Testis (tissue), 3 donors: ENCODE data around the gene RETN. TPM values are rescaled to one million over a fixed set of nuclear protein-coding genes. Genes with fewer than 3 reads are reported as not detected.

ENCODE experiments used
- DNase-seq: peaks from one replicate; pipeline ENCODE4 v3.0.0-alpha.2; 2019
- H3K27ac ChIP-seq, 2 donors: fragments of 200-600 bp; sonication (generic); one replicate each; pipeline ENCODE4 v1.5.1; 2019
- H3K27me3 ChIP-seq: fragments of 200-600 bp; sonication (generic); one replicate; pipeline ENCODE4 v1.5.1; 2019
- H3K36me3 ChIP-seq: fragments of 200-600 bp; sonication (generic); one replicate; pipeline ENCODE4 v1.5.1; 2017; ENCODE audit warnings: low read depth; ENCODE audit errors: missing control alignments
- H3K4me1 ChIP-seq: fragments of 200-600 bp; sonication (generic); one replicate; pipeline ENCODE4 v1.5.1; 2019
- H3K4me3 ChIP-seq, 2 donors: fragments of 200-600 bp; sonication (generic); one replicate each; pipeline ENCODE4 v1.5.1; 2017 to 2019
- H3K9me3 ChIP-seq: fragments of 200-600 bp; sonication (generic); one replicate; pipeline ENCODE4 v1.5.1; 2017
- POLR2A ChIP-seq: fragments of 450-650 bp; IDR thresholded peaks from one replicate; pipeline ENCODE4 v1.6.1; 2017; ENCODE audit warnings: antibody characterized with exemption, mild to moderate bottlenecking, moderate library complexity
- WGBS, 2 donors: methylation state at CpG; one replicate each; pipeline ENCODE4 v1.1.5; 2018; 5-methylcytosine and 5-hydroxymethylcytosine counted together
- intact Hi-C: fragments of 100-400 bp; cut with DNase I; formaldehyde crosslinking; loops from one replicate; pipeline ENCODE4 v1.15.1; 2023; ENCODE audit warnings: low total_unique reads
- polyA plus RNA-seq: library from polyadenylated mRNA; stranded (reverse); fragments of 350-450 nt; fragmentation: Illumina TruSeq; extraction: RNeasy Lipid Tissue Mini Kit (QIAGEN cat#74804); gene quantifications from one replicate; pipeline ENCODE4 v1.2.3, GENCODE V29; 2014; ENCODE audit warnings: low read depth, low replicate concordance; ENCODE audit not compliant: insufficient read depth
- total RNA-seq, 2 donors: library from RNA; depleted of rRNA; stranded (reverse); fragments of >200 nt; gene quantifications; one replicate each; pipeline ENCODE4 v1.2.3, GENCODE V29; 2016
- TF ChIP-seq, protein P1 (sequence below), 3 experiments: fragments of 450-650 bp in 2 of 3; fragments of 200-600 bp in 1 of 3; sonication (generic) in 1 of 3; IDR thresholded peaks; one replicate each; pipeline ENCODE4 v1.5.1; 2016 to 2019; ENCODE audit warnings: antibody characterized with exemption in 3 of 3, mild to moderate bottlenecking in 2 of 3, moderate library complexity in 1 of 3

Gene RETN
- total and polyA plus RNA-seq, 3 donors from 2014 or later = 1.9 TPM; not detected in 2

GRCh38 chr19:7709932-7710460, 41.1 kb downstream of the RETN start:
- WGBS, 2 donors = 75 to 80% methylated on average over 7 to 10 of the region's 10 CpGs
- TF ChIP-seq, protein P1, sequence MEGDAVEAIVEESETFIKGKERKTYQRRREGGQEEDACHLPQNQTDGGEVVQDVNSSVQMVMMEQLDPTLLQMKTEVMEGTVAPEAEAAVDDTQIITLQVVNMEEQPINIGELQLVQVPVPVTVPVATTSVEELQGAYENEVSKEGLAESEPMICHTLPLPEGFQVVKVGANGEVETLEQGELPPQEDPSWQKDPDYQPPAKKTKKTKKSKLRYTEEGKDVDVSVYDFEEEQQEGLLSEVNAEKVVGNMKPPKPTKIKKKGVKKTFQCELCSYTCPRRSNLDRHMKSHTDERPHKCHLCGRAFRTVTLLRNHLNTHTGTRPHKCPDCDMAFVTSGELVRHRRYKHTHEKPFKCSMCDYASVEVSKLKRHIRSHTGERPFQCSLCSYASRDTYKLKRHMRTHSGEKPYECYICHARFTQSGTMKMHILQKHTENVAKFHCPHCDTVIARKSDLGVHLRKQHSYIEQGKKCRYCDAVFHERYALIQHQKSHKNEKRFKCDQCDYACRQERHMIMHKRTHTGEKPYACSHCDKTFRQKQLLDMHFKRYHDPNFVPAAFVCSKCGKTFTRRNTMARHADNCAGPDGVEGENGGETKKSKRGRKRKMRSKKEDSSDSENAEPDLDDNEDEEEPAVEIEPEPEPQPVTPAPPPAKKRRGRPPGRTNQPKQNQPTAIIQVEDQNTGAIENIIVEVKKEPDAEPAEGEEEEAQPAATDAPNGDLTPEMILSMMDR (IDR thresholded peaks at IDR 0.05) = no peak
- TF ChIP-seq POLR2A = no peak
- no peak overlapping the region for H3K27ac ChIP-seq
- no peaks in the 10 kb centered on the region for H3K4me1 ChIP-seq
- no peaks in the 10 kb centered on the region for H3K9me3 ChIP-seq
- no peak for DNase-seq
- H3K4me3 ChIP-seq = no peak overlapping the region
- no peaks in the 10 kb centered on the region for H3K27me3 ChIP-seq
- H3K36me3 ChIP-seq = no peaks in the 10 kb centered on the region
- intact Hi-C loops = no loop called here

GRCh38 chr19:7710616-7711015, 41.8 kb downstream of the RETN start:
- no peak for DNase-seq

GRCh38 chr19:7715671-7716070, 46.8 kb downstream of the RETN start:
- no peak overlapping the region for H3K27ac ChIP-seq
- WGBS, 2 donors = 80 to 94% methylated on average over 1 of the region's 1 CpG
- no peak for DNase-seq
- H3K9me3 ChIP-seq = no peaks in the 10 kb centered on the region
- no peaks in the 10 kb centered on the region for H3K4me1 ChIP-seq
- TF ChIP-seq, protein P1 (IDR thresholded peaks at IDR 0.05) = no peak
- TF ChIP-seq POLR2A = no peak
- intact Hi-C loops = no loop called here
- no peak overlapping the region for H3K4me3 ChIP-seq
- H3K27me3 ChIP-seq = no peaks in the 10 kb centered on the region
- no peaks in the 10 kb centered on the region for H3K36me3 ChIP-seq

More at GRCh38 chr19:7710616-7711015, 41.8 kb downstream of the RETN start:
- Histone ChIP-seq H3K4me3 (no peak overlapping the region), H3K4me1 (no peaks in the 10 kb centered on the region), H3K9me3 (no peaks in the 10 kb centered on the region), H3K36me3 (no peaks in the 10 kb centered on the region), H3K27ac (no peak overlapping the region), H3K27me3 (no peaks in the 10 kb centered on the region)
- TF ChIP-seq POLR2A = no peak
- 80 to 83% methylated on average over 5 of the region's 5 CpGs for WGBS, 2 donors
- intact Hi-C loops = no loop called here

DNA sequence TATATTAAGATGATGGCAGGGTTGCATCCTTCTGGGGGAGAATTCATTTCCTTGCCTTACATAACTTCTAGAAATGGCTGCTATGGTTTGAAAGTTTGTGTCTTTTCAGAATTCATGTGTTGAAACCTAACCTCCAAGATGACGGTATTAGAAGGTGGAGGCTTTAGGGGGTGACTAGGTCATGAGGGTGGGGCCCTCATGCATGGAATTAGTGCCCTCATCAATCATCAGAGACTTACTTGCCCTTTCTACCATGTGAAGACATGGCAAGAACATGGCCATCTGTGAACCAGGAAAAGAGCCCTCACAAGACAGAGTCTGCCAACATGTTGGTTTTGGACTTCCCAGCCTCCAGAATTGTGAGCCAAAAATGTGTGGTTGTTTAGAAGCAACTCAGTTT, 47.9 kb downstream of the RETN start:
- no peaks in the 10 kb centered on the region for H3K36me3 ChIP-seq
- TF ChIP-seq POLR2A = no peak
- TF ChIP-seq, protein P1 (IDR thresholded peaks at IDR 0.05) = no peak
- H3K4me3 ChIP-seq = no peak overlapping the region
- H3K9me3 ChIP-seq = no peaks in the 10 kb centered on the region
- intact Hi-C loops = no loop called here
- no peak overlapping the region for H3K27ac ChIP-seq
- WGBS, 2 donors = 89 to 92% methylated on average over 1 of the region's 1 CpG
- no peaks in the 10 kb centered on the region for H3K4me1 ChIP-seq
- H3K27me3 ChIP-seq = no peaks in the 10 kb centered on the region
- no peak for DNase-seq

GRCh38 chr19:7718668-7719067, 49.8 kb downstream of the RETN start:
- H3K36me3 ChIP-seq = no peaks in the 10 kb centered on the region
- H3K27ac ChIP-seq = no peak overlapping the region
- no peaks in the 10 kb centered on the region for H3K27me3 ChIP-seq
- DNase-seq = no peak
- no peak for TF ChIP-seq POLR2A
- TF ChIP-seq, protein P1 (IDR thresholded peaks at IDR 0.05) = no peak
- H3K9me3 ChIP-seq = no peaks in the 10 kb centered on the region
- no peak overlapping the region for H3K4me3 ChIP-seq
- no peaks in the 10 kb centered on the region for H3K4me1 ChIP-seq
- intact Hi-C loops = no loop called here
- WGBS, 2 donors = 65 to 71% methylated on average over 8 of the region's 8 CpGs

Other genes with a start within 250 kb of the RETN start
- gene PEX11G, start 180.0 kb upstream of the RETN start, total RNA-seq = 10 to 100 TPM; 12.3 to 20.9 TPM
- 26.0 TPM for gene PEX11G, start 180.0 kb upstream of the RETN start, polyA plus RNA-seq
- gene ZNF358, start 152.9 kb upstream of the RETN start, total RNA-seq = 10 to 100 TPM; 28.7 to 35.9 TPM
- 21.0 TPM for gene ZNF358, start 152.9 kb upstream of the RETN start, polyA plus RNA-seq
- gene MCOLN1, start 146.4 kb upstream of the RETN start, total RNA-seq = 10 to 100 TPM; 17.7 to 26.9 TPM
- gene MCOLN1, start 146.4 kb upstream of the RETN start, polyA plus RNA-seq = 15.2 TPM
- gene PNPLA6, start 133.3 kb upstream of the RETN start, total RNA-seq = 100 to 1,000 TPM; 109 to 143 TPM
- gene PNPLA6, start 133.3 kb upstream of the RETN start, polyA plus RNA-seq = 153 TPM
- gene CAMSAP3, start 73.2 kb upstream of the RETN start, total RNA-seq = 100 to 1,000 TPM in 1 of 2 donors, 10 to 100 TPM in 1; 64.7 to 104 TPM
- gene CAMSAP3, start 73.2 kb upstream of the RETN start, polyA plus RNA-seq = 32.4 TPM
- gene XAB2, start 39.5 kb upstream of the RETN start, total RNA-seq = 100 to 1,000 TPM in 1 of 2 donors, 10 to 100 TPM in 1; 97.2 to 128 TPM
- 90.3 TPM for gene XAB2, start 39.5 kb upstream of the RETN start, polyA plus RNA-seq
- gene PET100, start 39.3 kb upstream of the RETN start, total RNA-seq = 10 to 100 TPM; 25.3 to 26.9 TPM
- 64.0 TPM for gene PET100, start 39.3 kb upstream of the RETN start, polyA plus RNA-seq
- 100 to 1,000 TPM in 1 of 2 donors, 10 to 100 TPM in 1; 38.2 to 130 TPM for gene PCP2, start 35.3 kb upstream of the RETN start, total RNA-seq
- gene PCP2, start 35.3 kb upstream of the RETN start, polyA plus RNA-seq = 164 TPM
- gene STXBP2, start 31.9 kb upstream of the RETN start, total RNA-seq = 100 to 1,000 TPM; 155 to 156 TPM
- gene STXBP2, start 31.9 kb upstream of the RETN start, polyA plus RNA-seq = 135 TPM
- not detected for gene MCEMP1, start 8.0 kb downstream of the RETN start, total RNA-seq
- not detected for gene MCEMP1, start 8.0 kb downstream of the RETN start, polyA plus RNA-seq
- gene TRAPPC5, start 11.8 kb downstream of the RETN start, total RNA-seq = 100 to 1,000 TPM; 194 to 226 TPM
- gene TRAPPC5, start 11.8 kb downstream of the RETN start, polyA plus RNA-seq = 214 TPM
- gene FCER2, start 33.1 kb downstream of the RETN start, total RNA-seq = under 1 TPM; 0.79 to 0.87 TPM
- 1.1 TPM for gene FCER2, start 33.1 kb downstream of the RETN start, polyA plus RNA-seq
- gene CLEC4G, start 63.1 kb downstream of the RETN start, total RNA-seq = 1 to 10 TPM in 1 of 2 donors, not detected in 1; 1.2 TPM
- 0.71 TPM for gene CLEC4G, start 63.1 kb downstream of the RETN start, polyA plus RNA-seq
- gene CD209, start 78.5 kb downstream of the RETN start, total RNA-seq = under 1 TPM; 0.55 to 0.74 TPM
- gene CD209, start 78.5 kb downstream of the RETN start, polyA plus RNA-seq = 5.0 TPM
- 10 to 100 TPM in 1 of 2 donors, 1 to 10 TPM in 1; 9.4 to 14.9 TPM for gene CLEC4M, start 94.2 kb downstream of the RETN start, total RNA-seq
- gene CLEC4M, start 94.2 kb downstream of the RETN start, polyA plus RNA-seq = 14.5 TPM
- gene EVI5L, start 161.2 kb downstream of the RETN start, total RNA-seq = 10 to 100 TPM; 45.8 to 68.9 TPM
- gene EVI5L, start 161.2 kb downstream of the RETN start, polyA plus RNA-seq = 69.3 TPM
- gene PRR36, start 205.3 kb downstream of the RETN start, total RNA-seq = 1 to 10 TPM; 2.9 to 3.3 TPM
- 0.50 TPM for gene PRR36, start 205.3 kb downstream of the RETN start, polyA plus RNA-seq
- gene LRRC8E, start 219.5 kb downstream of the RETN start, total RNA-seq = 1 to 10 TPM in 1 of 2 donors, under 1 TPM in 1; 0.79 to 1.4 TPM
- gene LRRC8E, start 219.5 kb downstream of the RETN start, polyA plus RNA-seq = 0.92 TPM
- 10 to 100 TPM; 30.6 to 44.0 TPM for gene MAP2K7, start 234.8 kb downstream of the RETN start, total RNA-seq
- gene MAP2K7, start 234.8 kb downstream of the RETN start, polyA plus RNA-seq = 34.8 TPM
- gene TGFBR3L, start 245.8 kb downstream of the RETN start, total RNA-seq = 1 to 10 TPM in 1 of 2 donors, not detected in 1; 2.2 TPM
- 1.2 TPM for gene TGFBR3L, start 245.8 kb downstream of the RETN start, polyA plus RNA-seq